ENCODE data around the gene THRB. TPM values are rescaled to one million over a fixed set of nuclear protein-coding genes. Genes with fewer than 3 reads are reported as not detected.

Gene THRB
- total RNA-seq, 1 experiment from 2014 or later = 9.7 TPM

- ChIA-PET POLR2A (ENCODE audit: unreplicated experiment) (interaction anchor here (0.6 kb wide), 2 partner anchors 30 to 161 kb away, joined by 3 to 4 read pairs; no protein-coding TSS in a partner anchor), CTCF (no interaction called here)
- TF ChIP-seq EZH2 (IDR thresholded peaks at IDR 0.05; ENCODE audit: low read depth) = no peak
- no peak for TF ChIP-seq CTCF (conservative IDR thresholded peaks at IDR 0.05)
- Histone ChIP-seq H3K27me3 (ENCODE audit: insufficient read depth, low read depth) (no peaks in the 10 kb centered on the region), H3K4me2 (no peak overlapping the region), H3K79me2 (ENCODE audit: low read depth) (no peaks in the 10 kb centered on the region), H3K27ac (no peak overlapping the region), H3K4me1 (replicated peaks; ENCODE audit: insufficient read depth) (no peaks in the 10 kb centered on the region), H3K9me2 (ENCODE audit: insufficient read depth) (no peaks in the 10 kb centered on the region), H3F3A (ENCODE audit: insufficient read depth, low read depth) (no peaks in the 10 kb centered on the region), H3K9me3 (ENCODE audit: insufficient read depth, low read depth) (no peaks in the 10 kb centered on the region), H4K20me1 (ENCODE audit: insufficient read depth) (no peaks in the 10 kb centered on the region), H3K36me3 (ENCODE audit: low read depth) (no peaks in the 10 kb centered on the region), H2AFZ (no peak overlapping the region), H3K4me3 (no peak overlapping the region)
- BruUV-seq (replicated peaks) = no TSS peak
- no peak for DNase-seq
- intact Hi-C loops (cut with micrococcal nuclease; ENCODE audit: unreplicated experiment) = no loop called here
These were observed 407.8 kb downstream of the THRB start for GRCh38 chr3:24086617-24087404.

GRCh38 chr3:24086206-24086605, 408.4 kb downstream of the THRB start:
- ChIA-PET POLR2A (ENCODE audit: unreplicated experiment) (no interaction called here), CTCF (no interaction called here)
- Histone ChIP-seq H3K36me3 (ENCODE audit: low read depth) (no peaks in the 10 kb centered on the region), H2AFZ (no peak overlapping the region), H4K20me1 (ENCODE audit: insufficient read depth) (no peaks in the 10 kb centered on the region), H3K4me3 (no peak overlapping the region), H3K9me2 (ENCODE audit: insufficient read depth) (no peaks in the 10 kb centered on the region), H3K79me2 (ENCODE audit: low read depth) (no peaks in the 10 kb centered on the region), H3F3A (ENCODE audit: insufficient read depth, low read depth) (no peaks in the 10 kb centered on the region), H3K27ac (no peak overlapping the region), H3K27me3 (ENCODE audit: insufficient read depth, low read depth) (no peaks in the 10 kb centered on the region), H3K4me2 (no peak overlapping the region), H3K9me3 (ENCODE audit: insufficient read depth, low read depth) (no peaks in the 10 kb centered on the region), H3K4me1 (replicated peaks; ENCODE audit: insufficient read depth) (no peaks in the 10 kb centered on the region)
- intact Hi-C loops (cut with micrococcal nuclease; ENCODE audit: unreplicated experiment) = no loop called here
- TF ChIP-seq CTCF (conservative IDR thresholded peaks at IDR 0.05) = no peak
- DNase-seq = no peak
- no TSS peak for BruUV-seq (replicated peaks)

GRCh38 chr3:24072193-24072592, 422.5 kb downstream of the THRB start:
- no TSS peak for BruUV-seq (replicated peaks)
- no peak for DNase-seq
- Histone ChIP-seq H3K27me3 (ENCODE audit: insufficient read depth, low read depth) (no peaks in the 10 kb centered on the region), H3K4me1 (replicated peaks; ENCODE audit: insufficient read depth) (no peaks in the 10 kb centered on the region), H3K27ac (no peak overlapping the region), H3K4me2 (no peak overlapping the region), H4K20me1 (ENCODE audit: insufficient read depth) (no peaks in the 10 kb centered on the region), H3K4me3 (no peak overlapping the region), H2AFZ (no peak overlapping the region), H3K79me2 (ENCODE audit: low read depth) (no peaks in the 10 kb centered on the region), H3F3A (ENCODE audit: insufficient read depth, low read depth) (no peaks in the 10 kb centered on the region), H3K9me2 (ENCODE audit: insufficient read depth) (peaks cover 3% of the 10 kb centered on the region; the same call in 1 of the 2 replicates), H3K9me3 (ENCODE audit: insufficient read depth, low read depth) (0 out of 2 replicates have a peak, but pooled peaks cover 4% of the 10 kb centered on the region), H3K36me3 (ENCODE audit: low read depth) (no peaks in the 10 kb centered on the region)
- CTCF ChIA-PET = no interaction called here
- TF ChIP-seq CTCF (conservative IDR thresholded peaks at IDR 0.05) (no peak), EZH2 (IDR thresholded peaks at IDR 0.05; ENCODE audit: low read depth) (no peak)
- POLR2A ChIA-PET (ENCODE audit: unreplicated experiment) = no interaction called here
- intact Hi-C loops (cut with micrococcal nuclease; ENCODE audit: unreplicated experiment) = no loop called here
